ENCODE data around the gene SAPCD2.

DNA sequence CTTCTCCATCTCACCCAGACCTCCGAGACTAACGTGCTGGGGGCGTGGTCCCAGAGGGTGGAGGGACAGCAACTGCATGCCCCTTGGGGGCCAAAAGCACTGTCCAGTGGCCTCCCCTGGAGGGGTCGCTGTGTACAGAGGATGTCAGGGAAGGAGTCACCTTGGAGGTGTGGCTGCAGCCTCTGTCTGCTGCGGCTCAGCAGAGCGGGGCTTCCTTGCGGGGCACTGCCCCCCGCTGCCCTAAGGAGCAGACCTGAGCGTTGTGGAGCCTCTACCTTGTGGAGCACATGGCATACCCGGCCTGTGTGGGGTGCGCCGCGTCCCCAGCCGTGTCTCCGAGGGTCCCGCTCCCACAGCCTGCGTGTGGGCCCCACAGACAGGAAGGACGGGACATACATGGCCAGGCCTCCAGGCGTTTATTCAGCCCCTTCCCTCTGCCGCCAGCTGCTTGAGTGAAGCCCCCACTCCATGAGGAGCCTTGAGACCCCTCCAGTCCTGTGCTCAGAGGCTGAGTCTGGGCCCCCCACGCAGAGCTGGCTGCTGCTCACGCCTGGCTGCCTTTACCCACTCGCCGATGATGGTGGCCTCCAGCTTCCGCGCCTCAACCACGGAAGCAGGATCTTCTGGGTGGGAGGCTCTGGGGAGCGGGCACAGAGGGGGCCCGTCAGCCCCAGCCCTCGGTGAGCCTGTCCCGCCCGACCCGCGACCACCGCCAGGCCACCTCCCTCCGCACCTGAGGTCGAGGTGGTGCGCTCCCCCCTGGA lies 40.0 kb upstream of the SAPCD2 start:
- no peak for TF ChIP-seq ZNF407 (IDR thresholded peaks at IDR 0.05; ENCODE audit: low read depth)
- TF ChIP-seq FOXM1 (IDR thresholded peaks at IDR 0.05; ENCODE audit: low read depth), result no peak
- no peak for TF ChIP-seq FOXM1 (CRISPR knock-in tag; IDR thresholded peaks at IDR 0.05; ENCODE audit: low read depth)
- TF ChIP-seq CTCF (IDR thresholded peaks at IDR 0.05 in 2 of 3, conservative IDR thresholded peaks at IDR 0.05 in 1 of 3; ENCODE audit: insufficient read depth in 2 of 3, low read depth in 1 of 3, low read length in 3 of 3), result no peak
- TF ChIP-seq, protein P1, sequence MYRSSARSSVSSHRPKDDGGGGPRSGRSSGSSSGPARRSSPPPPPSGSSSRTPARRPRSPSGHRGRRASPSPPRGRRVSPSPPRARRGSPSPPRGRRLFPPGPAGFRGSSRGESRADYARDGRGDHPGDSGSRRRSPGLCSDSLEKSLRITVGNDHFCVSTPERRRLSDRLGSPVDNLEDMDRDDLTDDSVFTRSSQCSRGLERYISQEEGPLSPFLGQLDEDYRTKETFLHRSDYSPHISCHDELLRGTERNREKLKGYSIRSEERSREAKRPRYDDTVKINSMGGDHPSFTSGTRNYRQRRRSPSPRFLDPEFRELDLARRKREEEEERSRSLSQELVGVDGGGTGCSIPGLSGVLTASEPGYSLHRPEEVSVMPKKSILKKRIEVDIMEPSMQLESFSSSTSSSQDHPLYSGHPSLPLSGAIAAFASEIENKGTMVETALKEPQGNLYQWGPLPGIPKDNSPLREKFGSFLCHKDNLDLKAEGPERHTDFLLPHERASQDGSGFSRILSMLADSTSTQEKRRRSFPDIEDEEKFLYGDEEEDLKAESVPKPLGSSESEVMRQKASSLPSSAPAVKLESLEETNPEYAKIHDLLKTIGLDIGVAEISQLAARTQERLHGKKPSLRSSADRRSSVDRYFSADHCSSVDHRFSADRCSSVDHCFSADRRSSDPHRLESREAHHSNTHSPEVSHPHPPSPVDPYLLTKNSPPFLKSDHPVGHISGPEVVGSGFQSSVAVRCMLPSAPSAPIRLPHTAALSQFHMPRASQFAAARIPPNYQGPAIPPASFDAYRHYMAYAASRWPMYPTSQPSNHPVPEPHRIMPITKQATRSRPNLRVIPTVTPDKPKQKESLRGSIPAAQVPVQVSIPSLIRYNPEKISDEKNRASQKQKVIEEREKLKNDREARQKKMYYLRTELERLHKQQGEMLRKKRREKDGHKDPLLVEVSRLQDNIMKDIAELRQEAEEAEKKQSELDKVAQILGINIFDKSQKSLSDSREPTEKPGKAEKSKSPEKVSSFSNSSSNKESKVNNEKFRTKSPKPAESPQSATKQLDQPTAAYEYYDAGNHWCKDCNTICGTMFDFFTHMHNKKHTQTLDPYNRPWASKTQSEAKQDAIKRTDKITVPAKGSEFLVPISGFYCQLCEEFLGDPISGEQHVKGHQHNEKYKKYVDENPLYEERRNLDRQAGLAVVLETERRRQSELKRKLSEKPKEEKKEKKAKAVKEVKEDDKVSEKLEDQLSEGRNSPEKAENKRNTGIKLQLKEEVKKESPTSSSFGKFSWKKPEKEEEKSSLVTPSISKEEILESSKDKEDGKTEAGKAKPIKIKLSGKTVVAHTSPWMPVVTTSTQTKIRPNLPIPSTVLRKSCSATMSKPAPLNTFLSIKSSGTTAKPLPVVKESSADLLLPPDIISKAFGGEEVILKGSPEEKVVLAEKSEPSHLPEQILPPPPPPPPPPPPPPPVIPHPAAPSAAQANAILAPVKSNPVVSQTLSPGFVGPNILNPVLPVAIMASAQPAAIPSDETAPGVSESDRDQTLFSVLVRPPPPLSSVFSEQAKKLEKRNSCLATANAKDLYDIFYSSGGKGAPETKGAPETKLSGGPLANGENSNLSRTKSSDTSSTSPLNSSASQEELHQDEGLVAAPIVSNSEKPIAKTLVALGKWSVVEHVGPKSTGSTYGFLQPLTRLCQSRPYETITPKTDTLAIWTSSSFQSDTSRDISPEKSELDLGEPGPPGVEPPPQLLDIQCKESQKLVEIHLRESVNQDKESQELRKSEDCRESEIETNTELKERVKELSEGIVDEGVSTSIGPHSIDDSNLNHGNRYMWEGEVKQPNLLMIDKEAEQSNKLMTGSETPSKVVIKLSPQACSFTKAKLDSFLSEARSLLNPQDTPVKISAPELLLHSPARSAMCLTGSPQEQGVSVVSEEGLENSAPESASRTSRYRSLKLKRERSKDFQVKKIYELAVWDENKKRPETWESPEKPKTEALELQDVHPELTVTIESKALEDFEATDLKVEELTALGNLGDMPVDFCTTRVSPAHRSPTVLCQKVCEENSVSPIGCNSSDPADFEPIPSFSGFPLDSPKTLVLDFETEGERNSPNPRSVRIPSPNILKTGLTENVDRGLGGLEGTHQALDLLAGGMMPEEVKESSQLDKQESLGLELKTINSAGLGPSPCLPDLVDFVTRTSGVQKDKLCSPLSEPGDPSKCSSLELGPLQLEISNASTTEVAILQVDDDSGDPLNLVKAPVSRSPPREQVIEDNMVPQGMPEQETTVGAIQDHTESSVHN (IDR thresholded peaks at IDR 0.05; ENCODE audit: borderline replicate concordance in 1 of 2, low read depth in 1 of 2), result no peak
- no peak for TF ChIP-seq ELF4 (CRISPR knock-in tag; IDR thresholded peaks at IDR 0.05)
- no peak for TF ChIP-seq CBFB (CRISPR knock-in tag; IDR thresholded peaks at IDR 0.05)
- TF ChIP-seq KLF16 (IDR thresholded peaks at IDR 0.05), result no peak
- TF ChIP-seq FOS (IDR thresholded peaks at IDR 0.05; ENCODE audit: extremely low read depth, insufficient read length), result no peak

Measured in K562 (cell line).